Measurements from ENCODE around the gene MYLK4.

The MYLK4 gene

DNA sequence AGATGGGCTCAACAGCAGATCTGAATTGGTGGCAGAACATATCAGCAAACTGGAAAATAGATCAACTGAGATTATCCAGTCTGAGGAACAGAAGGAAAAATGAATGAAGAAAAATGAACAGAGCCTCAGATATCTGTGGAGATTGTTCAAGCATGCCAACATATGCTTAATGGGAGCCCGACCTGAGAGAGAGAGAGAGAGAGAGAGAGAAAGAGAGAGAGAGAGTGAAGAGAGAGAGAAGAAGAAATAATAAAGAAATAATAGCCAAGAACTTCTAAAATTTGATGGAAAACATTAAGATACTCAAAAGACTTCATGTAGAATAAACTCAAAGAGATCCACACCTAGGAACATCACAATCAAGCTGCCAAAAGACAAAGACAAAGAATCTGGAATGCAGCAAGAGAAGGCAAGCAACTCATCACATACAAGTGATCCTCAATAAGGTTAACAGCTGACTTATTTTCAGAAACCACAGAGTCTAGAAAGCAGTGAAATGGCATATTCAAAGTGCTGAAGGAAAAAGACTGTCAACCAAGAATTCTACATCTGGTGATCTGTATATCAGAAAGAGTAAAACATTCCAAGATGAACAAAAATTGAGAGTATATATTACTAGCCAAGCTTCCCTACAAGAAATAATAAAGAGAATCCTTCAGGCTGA is 97.2 kb downstream of the MYLK4 start:
- DNase-seq = no peak

DNA sequence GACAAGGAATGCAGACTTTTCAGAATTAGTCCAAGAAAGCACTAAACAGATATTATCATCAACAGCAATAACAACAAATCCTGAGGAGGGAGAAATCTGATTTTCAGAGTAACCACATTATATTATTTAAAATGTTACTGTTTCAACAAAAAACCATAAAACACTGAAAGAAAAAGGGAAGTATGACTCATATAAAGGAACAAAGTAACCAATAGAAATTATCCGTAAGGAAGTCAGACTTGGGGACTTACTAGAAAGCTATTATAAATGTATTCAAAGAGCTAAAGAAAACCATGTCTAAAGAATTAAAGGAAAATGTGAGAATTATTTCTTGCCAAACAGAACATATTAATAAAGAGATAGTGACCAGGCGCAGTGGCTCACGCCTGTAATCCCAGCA is 98.1 kb downstream of the MYLK4 start:
- DNase-seq = no peak

DNA sequence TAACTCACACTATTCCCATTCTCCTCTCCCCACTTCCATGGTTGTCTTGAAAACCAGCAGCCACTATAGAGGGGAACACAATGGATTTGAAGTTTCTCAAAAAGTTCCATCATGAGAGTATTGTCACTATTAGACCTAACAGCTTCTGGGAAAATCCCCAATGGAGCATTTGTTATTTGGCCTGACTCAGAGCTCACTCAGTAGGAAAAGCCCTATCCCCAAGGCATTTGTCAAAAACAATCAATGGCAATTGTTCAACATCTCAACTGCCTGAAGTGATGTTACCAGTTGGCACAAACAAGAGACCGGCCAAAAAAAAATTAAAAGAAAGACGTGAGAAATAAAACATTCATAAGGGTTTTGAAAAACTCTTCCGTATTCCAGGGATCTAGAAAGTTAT is 98.8 kb downstream of the MYLK4 start:
- no peak for DNase-seq

DNA sequence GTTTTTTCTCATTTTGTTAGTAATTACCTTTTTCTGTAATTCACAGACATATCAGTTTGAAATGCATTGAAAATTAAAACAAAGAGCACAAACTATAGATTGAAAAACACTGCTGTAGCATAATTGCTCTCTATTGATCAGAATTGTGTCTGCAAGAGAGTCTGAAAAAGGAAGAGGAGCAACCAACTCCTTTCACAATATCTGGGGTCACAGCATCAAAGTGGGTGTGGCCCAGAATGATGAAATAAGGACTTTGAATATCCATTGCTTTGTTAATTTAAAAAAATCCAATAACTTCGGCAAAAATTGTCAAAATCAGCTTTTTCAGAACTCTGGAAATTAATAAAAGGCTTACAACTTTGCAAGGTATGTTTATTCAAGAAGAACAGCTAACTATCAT is 99.2 kb downstream of the MYLK4 start:
- no peak for DNase-seq

DNA sequence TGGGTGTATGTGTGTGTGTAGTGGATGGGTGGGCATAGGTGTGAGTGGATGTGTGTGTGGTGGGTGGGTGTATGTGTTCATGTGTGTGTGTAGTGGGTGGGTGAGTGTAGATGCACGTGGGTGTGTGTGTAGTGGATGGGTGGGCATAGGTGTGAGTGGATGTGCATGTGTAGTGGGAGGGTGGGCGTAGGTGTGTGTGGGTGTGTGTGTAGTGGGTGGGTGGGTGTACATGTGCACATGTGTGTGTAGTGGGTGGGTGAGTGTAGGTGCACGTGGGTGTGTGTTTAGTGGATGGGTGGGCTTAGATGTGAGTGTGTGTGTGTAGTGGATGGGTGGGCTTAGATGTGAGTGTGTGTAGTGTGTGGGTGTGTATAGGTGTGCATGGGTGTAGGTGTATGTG is 104.4 kb downstream of the MYLK4 start:
- DNase-seq = no peak

DNA sequence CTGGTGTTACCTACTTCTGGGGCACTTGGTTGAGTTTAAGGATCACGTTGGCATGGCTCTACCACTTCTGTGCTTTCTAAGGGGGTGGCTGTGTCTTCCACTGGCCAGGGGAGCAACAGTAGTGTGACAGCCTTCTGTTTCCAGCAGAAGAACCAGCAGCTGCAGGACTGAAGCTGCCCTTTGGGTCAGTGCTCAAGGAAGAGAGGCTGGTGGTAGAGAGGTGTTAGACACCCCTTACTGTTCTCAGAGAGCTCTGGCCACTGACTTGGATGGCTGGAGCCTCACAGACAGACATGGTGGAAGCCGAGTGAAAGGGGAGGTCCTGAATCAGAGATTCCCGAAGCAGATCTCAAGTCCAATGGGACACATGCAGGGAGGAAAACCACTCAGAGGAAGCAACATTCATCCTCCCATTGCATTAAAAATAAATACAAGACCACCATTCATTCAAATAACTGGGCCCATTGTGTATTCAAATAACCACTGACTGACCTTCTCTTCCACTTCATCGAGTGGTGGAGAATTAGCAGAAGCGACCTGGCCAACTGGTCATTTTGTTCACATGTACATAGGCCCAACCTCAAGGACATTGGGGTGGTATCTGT is 106.7 kb downstream of the MYLK4 start:
- no peak for DNase-seq

DNA sequence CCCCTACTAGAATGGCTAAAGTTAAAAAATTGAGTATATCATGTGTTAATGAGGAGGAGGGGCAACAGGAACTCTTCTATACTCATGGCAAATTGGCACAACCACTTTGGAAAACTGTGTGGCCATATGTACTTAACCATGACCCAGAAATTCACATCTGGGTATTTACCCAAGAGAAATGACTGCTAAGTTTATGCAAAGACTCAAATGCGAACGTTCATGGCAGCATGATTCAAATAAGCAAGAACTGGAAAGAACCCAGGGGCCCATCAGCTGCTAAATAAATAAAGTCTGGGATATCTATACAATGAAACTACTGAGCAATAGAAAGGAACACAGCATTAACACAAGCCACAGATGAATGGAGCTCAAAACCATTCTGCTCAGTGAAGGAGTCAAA is 107.6 kb downstream of the MYLK4 start:
- DNase-seq = no peak

DNA sequence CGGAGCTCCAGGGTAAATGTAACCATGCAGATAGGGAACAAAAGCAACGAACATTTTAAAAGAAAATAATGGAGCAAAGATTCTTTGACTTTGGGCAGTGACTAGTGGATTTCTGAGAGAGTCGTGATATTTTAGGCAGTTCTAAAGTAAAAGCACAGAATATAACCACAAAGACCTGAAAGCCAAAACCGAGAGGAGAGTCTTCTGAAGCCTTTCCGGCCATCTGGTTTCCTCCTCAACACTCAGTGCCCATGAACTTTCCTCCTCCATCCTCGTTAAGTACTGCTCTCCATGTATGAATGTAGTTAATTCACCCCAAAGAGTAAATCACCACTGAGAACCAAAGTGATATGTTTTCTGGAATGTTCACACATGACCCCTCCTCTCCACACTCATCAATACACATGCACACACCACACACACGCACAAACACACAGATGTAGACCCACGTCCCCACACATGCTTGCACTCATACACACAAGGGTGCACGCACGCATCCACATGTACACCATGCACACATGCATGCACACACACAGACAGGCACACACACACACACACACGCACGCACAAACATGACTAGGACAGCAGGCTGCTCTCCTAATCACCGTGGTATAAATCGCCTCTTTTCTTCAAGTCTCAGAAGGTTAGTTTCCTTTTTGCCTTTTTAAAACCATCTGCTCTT is 109.5 kb downstream of the MYLK4 start:
- DNase-seq = no peak

DNA sequence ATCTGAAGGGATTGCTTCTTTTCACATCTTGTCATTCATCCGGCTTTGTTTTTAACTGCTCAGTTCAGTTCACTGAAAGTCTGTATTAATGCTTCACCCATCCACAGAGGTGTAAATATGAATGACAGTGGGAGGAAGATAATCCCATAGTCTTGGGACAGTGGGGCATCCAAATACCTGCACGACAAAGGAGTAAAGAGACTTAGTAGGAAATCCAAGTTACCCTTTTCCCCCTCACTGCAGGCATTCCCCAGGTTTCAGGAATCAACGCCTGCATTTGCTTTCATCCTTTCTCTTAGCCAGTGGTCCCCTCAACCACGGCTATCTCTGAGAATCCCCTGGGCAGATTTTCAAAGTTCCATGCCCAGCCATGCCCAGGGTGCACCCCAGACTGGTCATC is 110.2 kb downstream of the MYLK4 start:
- no peak for DNase-seq

DNA sequence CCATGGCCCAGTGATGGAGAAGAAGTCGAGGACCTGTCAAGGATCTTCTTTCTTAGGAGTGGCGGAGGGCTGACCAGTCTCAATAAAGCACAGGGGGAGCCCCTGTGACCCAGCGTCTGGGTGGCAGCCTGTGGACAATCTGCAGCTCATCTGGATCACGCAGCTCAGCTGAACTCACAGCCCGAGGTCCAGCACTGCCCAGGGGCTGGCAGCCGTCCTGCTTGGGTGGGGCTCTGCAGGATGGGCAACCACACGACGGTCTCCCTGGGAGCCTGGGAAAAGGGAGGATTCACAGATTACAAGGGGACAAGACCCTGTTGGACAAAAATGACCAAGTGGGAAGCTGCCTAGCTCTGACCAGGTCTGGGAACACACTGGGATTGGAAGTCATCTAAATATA is 110.8 kb downstream of the MYLK4 start:
- DNase-seq = no peak

DNA sequence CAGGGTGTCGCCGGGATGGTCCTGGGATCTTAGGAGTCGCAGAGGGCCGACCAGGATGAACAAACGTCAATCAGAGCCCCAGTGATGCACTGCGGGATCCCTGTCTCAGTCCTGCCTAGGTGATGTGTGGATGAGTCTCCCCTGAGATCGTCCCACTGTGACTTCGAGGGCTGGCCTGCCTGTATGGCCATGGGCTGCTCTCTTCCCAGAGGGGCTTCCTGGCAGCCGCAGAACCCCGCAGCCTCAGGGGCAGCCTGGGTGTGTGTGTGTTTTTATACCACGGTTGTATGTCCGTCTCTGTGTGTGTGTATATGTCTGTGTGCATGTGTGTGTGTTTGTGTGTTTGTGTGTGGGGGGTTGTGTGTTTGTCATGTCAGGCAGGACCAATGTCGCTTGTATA is 111.6 kb downstream of the MYLK4 start:
- DNase-seq = no peak

DNA sequence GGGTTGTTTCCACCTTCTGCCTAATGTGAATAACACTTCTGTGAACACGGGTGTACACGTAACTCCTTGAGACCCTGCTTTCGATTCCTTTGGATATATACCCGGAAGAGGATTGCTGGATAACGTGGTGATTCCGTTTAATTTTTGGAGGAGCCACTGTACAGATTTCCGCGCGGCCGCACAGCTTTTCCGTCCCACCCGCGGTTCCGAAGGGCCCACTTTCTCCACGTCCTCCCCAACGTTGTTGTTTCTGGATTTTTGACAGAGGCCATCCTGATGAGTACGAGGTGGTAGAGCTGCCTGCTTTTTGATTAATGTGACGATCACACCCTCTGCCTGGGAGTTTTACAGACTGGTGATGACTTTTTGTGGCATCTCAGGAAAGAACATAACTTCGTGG is 114.0 kb downstream of the MYLK4 start:
- DNase-seq = no peak

DNA sequence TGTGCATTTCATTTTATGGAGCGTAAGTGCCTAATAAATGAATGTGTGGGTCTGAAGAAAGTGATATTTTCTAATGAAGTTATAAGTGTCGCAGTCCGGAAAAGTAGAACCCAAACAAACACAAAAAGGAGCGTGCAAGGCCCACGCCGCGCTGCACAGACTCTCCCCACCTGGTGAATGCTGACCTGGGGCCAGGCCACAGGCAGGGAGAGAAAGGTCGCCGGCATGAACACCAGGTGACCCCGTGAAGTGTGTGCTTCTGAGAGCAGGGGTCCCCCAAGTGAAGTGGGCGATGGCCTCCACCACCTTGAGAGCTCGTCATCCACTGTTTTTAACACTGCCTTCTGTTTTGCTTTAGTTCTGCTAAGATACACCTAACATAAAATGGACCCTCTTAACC is 114.8 kb downstream of the MYLK4 start:
- no peak for DNase-seq

DNA sequence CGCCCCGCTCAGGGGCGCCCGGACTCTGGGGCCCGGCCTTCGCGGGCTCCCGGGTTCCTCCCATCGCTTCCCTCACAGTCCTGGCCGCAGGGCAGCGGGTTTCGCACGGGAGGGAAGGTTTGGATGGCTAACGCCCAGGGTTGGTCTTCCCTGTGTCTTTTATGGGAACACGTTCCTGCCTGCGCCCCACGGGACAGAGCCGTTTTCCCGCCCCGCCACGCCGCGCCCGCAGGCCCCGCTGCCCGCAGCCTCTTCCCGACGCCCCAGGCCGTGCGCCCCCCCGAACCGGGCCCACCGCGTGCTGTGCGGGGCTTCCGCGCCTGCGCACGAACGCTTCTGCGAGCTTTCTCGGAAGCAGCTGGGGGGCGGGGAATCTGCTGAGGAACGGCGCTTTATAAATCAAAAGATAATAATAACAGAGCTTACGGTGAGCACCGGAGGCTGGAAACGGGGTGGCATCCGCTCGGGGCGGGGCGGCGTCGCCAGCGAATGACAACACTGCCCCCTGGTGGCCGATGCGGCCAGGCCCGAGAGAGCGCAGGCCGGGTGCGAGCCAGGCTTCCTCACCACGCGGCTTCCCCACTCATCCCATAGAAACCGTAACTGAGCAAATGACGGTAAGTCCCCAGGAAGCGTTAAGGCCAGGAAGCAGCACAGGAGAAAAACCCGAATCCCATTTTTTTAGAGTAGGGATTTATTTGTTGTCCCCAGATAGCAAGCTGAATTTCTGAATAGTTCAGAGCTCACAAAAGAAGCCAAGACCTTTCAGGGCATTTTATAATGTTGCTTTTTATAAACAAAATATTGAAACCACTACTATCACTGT is 116.4 kb downstream of the MYLK4 start:
- DNase-seq = peak; percentile 87

DNA sequence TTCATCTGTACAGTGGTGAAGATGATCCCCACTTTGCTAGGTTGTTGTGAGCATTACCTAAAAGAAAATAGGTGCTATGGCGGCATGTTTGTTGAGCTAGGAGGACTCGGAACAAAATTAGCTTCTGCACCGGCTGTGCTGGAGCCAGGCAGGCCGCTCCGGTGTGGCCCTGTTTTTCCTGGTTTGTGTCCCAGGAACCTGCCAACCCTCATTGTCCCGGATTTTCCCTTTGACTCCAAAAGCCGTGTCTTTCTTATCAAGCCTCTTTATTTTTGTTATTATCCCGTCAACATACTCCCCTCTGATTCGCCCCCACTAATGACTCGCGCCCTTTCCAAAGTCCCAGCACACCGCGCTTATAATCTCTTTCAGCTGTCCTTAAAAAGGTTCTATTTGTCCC is 117.0 kb downstream of the MYLK4 start:
- no peak for DNase-seq

DNA sequence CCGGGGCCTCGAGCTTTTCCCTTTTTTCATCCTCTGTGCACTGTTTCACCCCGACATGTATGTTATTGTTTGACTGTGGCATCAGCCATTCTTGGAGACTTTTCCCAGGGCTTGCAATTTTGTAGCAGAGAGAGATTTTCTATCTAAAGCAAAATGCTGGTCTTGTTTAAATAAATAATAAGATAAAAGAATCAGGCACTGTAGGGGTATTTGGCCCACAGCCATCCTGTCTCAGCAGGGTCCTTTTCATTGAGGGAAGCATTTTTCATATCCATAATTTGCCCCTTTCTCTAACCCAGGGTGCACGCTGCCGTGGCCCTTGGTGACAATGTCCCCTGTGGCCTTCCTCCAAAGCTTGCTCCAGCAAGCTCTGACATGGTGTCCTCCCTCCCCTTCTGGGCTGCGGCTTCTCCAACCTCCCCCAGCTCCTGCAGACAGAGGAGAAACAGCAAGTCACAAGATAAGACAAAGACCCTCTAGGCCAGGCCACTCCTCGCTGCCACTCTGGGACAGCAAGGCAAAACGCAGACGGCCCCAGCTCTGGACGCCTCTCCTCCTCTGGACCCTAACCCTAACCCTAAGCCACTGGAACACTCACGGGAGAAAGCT is 117.6 kb downstream of the MYLK4 start:
- DNase-seq = no peak

DNA sequence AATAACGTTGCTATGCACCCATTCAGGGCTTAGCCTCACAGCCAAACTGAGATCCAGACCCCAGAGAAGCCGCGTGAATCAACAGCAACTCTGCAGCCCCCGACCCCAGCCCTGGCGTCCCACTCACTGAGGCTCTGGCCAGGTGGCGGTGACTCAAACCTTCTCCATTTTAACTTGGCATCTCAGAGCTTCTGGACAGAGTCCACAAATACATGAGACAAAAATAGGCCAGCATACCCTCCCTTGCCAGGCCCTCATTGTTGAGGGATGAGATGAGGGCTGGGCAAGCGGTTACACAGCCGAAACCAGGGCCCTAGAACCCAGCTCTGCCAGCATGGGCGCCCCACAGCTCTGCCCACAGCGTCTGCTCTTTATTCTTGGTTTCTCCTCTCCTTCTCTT is 118.4 kb downstream of the MYLK4 start:
- DNase-seq = no peak

DNA sequence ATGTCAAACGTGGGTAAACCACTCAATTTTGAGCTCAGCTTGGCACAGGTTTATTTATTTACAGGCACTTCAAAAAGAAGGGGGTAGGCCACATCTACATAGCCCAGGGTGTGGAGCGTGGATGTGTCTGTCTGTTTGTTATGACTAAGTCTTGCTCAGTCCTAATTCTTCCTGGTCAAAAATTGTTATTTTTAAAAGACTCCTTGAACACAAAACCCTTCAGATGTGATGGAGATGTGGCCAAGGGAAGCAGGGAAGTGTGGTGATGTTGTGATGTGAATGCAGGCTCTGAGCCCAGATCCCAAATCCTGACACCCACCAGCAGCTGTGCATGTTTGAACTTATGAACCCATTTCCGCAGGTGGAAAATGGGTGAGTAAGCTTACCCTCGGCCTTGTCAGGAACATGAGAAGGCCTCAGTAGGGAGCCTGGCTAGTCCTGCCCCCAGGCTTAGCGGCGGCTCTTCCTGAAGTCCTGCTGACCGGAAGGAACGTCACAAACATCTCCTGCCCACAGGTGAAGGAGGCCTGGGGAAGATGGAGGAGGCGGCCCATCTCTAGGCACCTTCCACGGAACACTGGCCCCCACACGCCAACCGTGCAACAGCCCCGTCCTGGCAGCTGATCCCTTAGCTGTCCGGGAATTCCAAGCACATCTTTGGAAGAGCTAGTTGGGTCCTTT is 119.7 kb downstream of the MYLK4 start:
- no peak for DNase-seq

DNA sequence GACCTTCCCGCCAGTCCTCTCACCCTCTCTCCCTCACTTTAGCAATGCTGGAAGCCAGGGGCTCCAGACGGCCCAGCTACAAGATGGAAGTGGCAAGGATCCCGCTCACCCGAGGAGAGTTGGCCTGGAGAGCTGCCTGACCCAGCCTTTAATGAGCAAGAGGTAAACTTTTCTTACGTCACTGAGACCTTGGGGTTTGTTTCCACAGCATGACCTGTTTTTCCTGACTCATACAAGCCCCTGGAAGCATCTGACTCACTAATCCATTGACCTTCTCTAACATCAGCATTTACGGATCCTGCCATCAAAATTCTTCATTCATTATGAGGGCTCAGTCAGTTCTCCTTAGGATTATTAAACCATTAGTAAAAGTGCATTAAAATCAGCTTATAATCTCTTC is 120.4 kb downstream of the MYLK4 start:
- no peak for DNase-seq

DNA sequence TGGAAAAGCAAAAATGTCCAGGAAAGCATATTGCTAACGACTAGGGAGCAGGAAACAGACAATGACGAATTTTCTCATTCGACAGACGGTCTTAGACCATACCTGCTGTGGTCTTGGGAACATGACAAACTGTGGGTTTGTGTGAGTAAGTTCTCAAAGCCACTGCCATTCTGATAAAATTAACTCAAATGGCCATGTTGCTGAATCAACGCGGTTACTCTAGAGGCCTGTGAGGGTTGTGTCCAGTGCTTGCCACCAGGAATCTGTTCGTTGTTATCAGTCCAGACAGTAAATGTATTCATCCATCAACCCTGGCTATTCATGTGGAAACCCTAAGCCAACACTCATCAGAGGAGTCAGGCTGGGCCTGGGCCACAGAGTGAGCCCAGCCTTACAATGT is 124.3 kb downstream of the MYLK4 start:
- DNase-seq = no peak

DNA sequence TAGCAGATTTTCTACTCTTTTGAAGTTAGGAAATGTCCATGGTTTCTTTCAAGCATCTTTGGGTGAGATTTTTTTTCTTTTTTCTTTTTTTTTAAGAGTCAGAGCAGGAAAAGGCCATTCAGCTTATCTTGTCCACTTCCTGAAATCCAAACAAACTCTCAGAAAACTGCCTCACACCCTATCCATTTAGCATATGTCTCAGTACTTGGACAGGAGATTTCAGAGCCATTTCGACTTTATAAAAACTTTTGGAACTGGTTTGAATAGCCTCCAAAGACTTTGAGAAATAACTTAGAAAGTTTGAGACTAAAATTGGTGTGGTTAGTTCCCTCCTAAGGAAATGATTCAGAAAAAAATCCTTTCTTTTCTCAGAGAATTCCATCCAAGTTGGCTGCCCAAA is 125.1 kb downstream of the MYLK4 start:
- no peak for DNase-seq

DNA sequence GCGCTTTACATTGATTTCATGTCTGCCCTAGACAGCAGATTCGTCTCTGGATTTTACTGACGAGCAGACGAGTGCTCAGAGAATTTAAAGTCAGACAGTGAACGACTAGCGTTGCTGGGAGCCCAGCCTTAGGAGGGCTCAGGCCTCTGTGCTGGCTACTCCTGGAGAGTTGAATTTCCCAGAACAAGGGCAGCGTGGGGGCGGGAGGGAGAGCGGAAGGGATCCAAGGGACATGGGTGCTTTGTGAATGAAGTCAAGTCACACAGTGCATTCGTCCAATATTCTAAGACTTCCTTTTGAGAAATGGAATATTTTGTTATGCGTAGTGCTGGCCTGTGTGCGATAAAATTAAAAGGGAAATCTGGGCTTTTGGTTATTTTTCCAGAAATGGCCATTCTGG is 126.5 kb downstream of the MYLK4 start:
- DNase-seq = no peak

DNA sequence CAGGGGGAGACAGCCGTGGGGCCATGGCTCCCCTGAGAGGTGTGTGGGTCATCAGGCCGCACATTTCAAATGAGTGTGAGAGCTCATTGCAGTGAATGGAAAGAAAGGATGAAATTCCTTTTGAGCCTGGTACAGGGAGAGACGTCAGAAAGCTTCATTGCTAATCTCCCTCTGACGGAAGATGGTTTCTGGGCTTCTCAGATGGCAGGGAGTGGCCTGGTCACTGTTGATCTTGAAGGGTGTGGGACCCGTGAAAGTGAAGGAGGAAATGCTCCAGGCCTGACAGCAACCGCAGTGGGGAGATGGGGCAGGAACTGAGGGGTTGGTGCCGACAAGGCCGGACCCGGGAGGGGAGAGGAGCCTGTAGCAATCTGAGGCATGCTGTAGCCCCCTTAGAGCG is 127.4 kb downstream of the MYLK4 start:
- DNase-seq = no peak
